GM12892 (cell line): ENCODE results near the gene C1GALT1C1.

Source experiments
- POLR2A ChIP-seq: IDR thresholded peaks from 2 replicates; pipeline ENCODE4 v1.6.1; 2011; ENCODE audit warnings: low read depth, low read length, control low read depth
- POLR2AphosphoS5 ChIP-seq: IDR thresholded peaks from 2 replicates; pipeline ENCODE4 v1.6.1; 2011; ENCODE audit warnings: low read depth, low read length, control low read depth

DNA sequence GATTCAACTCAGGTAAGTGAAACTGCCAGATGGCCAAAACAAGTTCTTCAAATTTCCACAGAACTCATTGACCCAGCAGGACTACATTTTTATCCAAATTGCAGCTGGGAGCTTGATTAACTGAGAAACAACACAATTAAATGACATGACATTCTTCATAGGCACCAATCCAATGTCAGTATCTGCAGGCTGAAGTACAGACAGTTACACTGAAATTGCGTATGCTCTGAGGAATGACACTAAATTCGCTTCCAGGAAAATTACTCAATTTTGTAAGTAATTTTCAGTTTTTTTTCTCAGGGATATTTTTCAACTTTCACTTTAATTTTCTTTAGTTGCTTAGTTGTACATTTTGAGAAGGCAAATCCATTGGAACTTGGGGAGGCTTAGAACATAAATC lies 4.5 kb downstream of the C1GALT1C1 start:
- no peak for TF ChIP-seq POLR2AphosphoS5
- TF ChIP-seq POLR2A = no peak
